Measurements from ENCODE around the gene MYBBP1A. TPM values are rescaled to one million over a fixed set of nuclear protein-coding genes. Genes with fewer than 3 reads are reported as not detected.

MYBBP1A gene
- total and polyA plus RNA-seq, 8 donors, result 21.8 to 93.1 (median 35.5) TPM

DNA sequence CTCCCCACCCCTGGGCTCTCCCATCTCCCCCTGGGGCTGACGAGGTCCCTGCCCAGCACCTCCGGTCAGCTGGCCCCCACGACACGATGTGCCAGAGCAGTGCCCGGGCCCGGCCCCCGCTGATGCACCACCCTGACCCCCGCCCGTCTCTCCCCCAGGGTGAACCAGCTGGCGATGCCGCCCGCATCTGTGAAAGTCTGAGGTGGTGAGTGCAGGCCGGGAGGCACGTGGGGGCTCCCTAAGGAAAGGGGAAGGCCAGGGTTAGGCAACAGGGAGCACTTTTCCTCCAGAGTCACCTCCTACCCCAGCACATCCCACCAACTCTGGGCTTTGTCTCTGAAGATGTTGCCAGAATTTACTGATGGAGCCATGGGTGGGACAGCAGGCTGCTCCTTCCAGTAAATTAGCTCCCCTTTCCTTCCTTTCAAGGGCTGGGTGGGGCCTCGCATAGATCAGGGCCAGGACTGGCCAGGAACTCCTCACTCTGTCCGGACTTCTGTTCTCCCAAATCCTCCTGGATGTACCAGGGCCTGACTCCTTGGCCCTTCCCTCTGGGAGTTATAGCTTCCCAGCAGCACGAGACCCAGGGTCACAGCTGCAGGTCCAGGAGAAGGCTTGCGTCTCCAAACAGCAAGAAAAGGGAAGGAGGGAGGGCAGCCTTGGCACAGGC, 18.3 kb downstream of the MYBBP1A start:
- peak in 3 of 4 donors; percentile 1 to 5 (median 2) for ATAC-seq
- 72 to 83% methylated on average over 18 of the region's 18 CpGs for WGBS, 2 donors
- no peaks in the 10 kb centered on the region for H3K9me3 ChIP-seq
- TF ChIP-seq, protein P1, sequence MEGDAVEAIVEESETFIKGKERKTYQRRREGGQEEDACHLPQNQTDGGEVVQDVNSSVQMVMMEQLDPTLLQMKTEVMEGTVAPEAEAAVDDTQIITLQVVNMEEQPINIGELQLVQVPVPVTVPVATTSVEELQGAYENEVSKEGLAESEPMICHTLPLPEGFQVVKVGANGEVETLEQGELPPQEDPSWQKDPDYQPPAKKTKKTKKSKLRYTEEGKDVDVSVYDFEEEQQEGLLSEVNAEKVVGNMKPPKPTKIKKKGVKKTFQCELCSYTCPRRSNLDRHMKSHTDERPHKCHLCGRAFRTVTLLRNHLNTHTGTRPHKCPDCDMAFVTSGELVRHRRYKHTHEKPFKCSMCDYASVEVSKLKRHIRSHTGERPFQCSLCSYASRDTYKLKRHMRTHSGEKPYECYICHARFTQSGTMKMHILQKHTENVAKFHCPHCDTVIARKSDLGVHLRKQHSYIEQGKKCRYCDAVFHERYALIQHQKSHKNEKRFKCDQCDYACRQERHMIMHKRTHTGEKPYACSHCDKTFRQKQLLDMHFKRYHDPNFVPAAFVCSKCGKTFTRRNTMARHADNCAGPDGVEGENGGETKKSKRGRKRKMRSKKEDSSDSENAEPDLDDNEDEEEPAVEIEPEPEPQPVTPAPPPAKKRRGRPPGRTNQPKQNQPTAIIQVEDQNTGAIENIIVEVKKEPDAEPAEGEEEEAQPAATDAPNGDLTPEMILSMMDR (IDR thresholded peaks at IDR 0.05), result no peak
- peaks cover 0 to 19% (median 7%) of the 10 kb centered on the region in 3 donors for H3K36me3 ChIP-seq
- no peaks in the 10 kb centered on the region for H3K27me3 ChIP-seq
- H3K27ac ChIP-seq, result peak overlapping the region in 1 of 4 donors; percentile 12
- H3K4me3 ChIP-seq, result no peak overlapping the region
- peak in 2 of 6 donors; percentile 33 to 80 for DNase-seq
- no peaks in the 10 kb centered on the region for H3K4me1 ChIP-seq
- intact Hi-C loops (cut with DNase I), result no loop called here
- no peak for FAIRE-seq

DNA sequence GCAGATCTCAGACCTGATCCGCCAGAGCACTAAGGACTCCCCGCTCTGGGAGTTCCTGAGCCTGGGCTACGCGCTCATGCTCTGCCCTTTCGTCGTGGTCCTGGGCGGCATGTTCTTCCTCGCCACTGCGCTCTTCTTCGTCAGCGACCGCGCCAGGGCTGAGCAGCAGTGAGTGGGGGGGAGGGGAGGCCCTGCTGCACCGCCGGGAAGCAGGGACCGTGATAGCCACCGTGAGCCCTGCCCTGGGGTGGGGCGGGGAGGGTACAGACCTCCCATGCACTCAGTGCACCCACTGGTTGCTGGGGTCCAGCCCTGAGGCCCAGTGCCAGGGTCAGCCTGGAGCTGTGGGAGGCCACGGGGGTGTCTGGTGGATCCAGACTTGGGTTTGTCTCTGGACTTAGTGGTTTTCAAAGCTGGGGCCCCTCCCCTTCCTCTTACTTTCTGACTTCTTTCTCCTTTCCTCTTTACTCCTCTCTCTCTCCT, 18.9 kb downstream of the MYBBP1A start:
- Histone ChIP-seq H3K27me3 (no peaks in the 10 kb centered on the region), H3K4me3 (no peak overlapping the region), H3K9me3 (no peaks in the 10 kb centered on the region), H3K36me3 (peaks cover 0 to 13% (median 1%) of the 10 kb centered on the region in 3 donors), H3K4me1 (no peaks in the 10 kb centered on the region), H3K27ac (peak overlapping the region in 1 of 4 donors; percentile 8)
- DNase-seq (peak in 1 of 6 donors; percentile 40), FAIRE-seq (no peak), ATAC-seq (peak in 2 of 4 donors; percentile 1 to 5)
- TF ChIP-seq, protein P1 (IDR thresholded peaks at IDR 0.05), result no peak
- WGBS, 2 donors, result 74 to 82% methylated on average over 19 of the region's 19 CpGs
- intact Hi-C loops (cut with DNase I), result no loop called here

DNA sequence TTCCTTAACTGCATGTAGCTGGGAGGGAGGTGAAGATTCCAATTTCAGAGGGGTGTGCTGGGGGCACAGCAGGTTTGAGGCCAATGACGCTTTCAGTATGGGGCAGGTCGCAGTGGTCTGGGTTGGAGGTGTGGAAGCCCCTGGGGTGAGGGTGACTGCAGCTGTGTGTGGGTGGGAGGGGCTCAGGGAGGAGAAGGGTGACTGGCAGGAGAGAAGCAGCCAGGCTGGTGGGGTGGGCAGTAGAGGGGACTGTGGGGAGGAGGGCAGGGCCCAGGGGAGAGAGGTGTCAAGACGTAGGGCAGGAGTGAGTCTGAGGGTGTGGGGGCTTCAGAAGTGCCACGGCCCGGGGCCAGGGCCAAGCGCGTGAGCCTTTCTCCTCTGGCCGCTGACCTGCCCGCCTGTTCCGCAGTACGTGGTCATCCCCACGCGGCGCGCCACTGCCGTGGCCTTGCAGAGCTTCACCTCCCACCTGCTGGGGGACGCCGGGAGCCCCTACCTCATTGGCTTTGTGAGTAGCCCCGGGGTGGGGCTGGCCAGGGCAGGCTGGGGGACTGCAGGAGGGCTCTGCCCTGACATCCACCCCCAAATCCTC, 19.4 kb downstream of the MYBBP1A start:
- H3K27ac ChIP-seq, result peak overlapping the region in 1 of 4 donors; percentile 8
- H3K4me1 ChIP-seq, result no peaks in the 10 kb centered on the region
- intact Hi-C loops (cut with DNase I), result no loop called here
- no peaks in the 10 kb centered on the region for H3K9me3 ChIP-seq
- no peak overlapping the region for H3K4me3 ChIP-seq
- DNase-seq, result peak in 1 of 6 donors; percentile 44
- H3K27me3 ChIP-seq, result no peaks in the 10 kb centered on the region
- no peak for FAIRE-seq
- ATAC-seq, result no peak
- H3K36me3 ChIP-seq, result peaks cover 0 to 13% (median 0%) of the 10 kb centered on the region in 3 donors
- TF ChIP-seq, protein P1 (IDR thresholded peaks at IDR 0.05), result no peak
- WGBS, 2 donors, result 83 to 86% methylated on average over 17 to 19 of the region's 19 CpGs

DNA sequence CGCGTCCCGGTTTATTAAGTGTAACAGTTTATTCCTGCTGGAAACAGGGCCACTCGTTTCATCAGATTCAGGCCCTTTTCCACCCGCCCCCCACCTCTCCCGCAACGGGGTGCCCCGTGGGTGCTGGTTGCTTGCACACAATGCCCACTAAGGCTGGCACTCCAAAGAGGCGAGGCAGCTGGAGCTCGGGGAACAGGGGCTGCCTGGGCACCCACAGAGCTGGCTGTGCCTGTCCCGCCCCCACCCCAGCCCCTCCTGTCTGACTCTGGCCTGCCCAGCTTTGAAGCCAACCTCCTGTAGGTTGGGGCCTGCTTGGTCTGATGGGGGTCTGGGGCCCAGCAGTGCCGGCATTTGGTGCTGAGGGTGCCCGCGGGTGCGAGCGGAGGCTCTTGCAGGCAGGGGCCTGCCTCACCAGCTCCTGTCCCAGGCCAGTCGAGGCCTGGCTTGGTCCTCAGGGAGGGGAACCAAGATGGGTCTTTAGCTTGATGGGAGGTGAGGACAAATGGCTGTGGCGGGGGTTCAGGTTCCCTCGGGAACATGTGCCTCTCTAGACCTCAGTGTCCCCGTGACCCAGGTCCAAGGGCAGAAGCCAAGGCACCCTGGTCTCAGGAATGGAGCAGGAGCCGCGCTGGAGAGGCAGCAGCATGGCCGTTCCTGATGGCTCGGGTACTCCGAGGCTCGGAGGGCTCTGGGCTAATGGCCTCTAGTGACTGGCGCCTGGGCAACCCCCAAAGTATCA, 20.1 kb downstream of the MYBBP1A start:
- WGBS, 2 donors, result 71 to 79% methylated on average over 26 to 27 of the region's 27 CpGs
- intact Hi-C loops (cut with DNase I), result no loop called here
- no peak overlapping the region for H3K4me3 ChIP-seq
- no peak for FAIRE-seq
- peaks cover 0 to 13% (median 0%) of the 10 kb centered on the region in 3 donors for H3K36me3 ChIP-seq
- no peaks in the 10 kb centered on the region for H3K27me3 ChIP-seq
- no peak for ATAC-seq
- DNase-seq, result peak in 1 of 6 donors; percentile 32
- H3K9me3 ChIP-seq, result no peaks in the 10 kb centered on the region
- H3K27ac ChIP-seq, result no peak overlapping the region
- no peaks in the 10 kb centered on the region for H3K4me1 ChIP-seq
- TF ChIP-seq, protein P1 (IDR thresholded peaks at IDR 0.05), result no peak

Data from pancreas (tissue), 10 donors.